Fibroblast of lung (primary cell): ENCODE results near the gene YBX1.
"Not testable (repeated sequence)": the region's sequence is repeated elsewhere in the genome, so short reads cannot be mapped to it uniquely, and the experiment has no call there.

ENCODE experiments used
- EZH2 ChIP-seq: IDR thresholded peaks from 2 replicates; pipeline ENCODE4 v1.5.1; 2012; ENCODE audit warnings: low read length, control low read depth, mild to moderate bottlenecking; ENCODE audit errors: missing control alignments
- TF ChIP-seq, protein P1 (sequence below), 2 donors: IDR thresholded peaks in 1 of 2; conservative IDR thresholded peaks in 1 of 2; 1 replicate in 1 of 2; 2 replicates in 1 of 2; pipeline ENCODE4 v1.5.1; 2011 to 2012; ENCODE audit warnings: low read length in 2 of 2, control low read depth in 1 of 2, inconsistent platforms in 1 of 2, low read depth in 1 of 2, mild to moderate bottlenecking in 1 of 2

GRCh38 chr1:42725820-42726219 lies 43.6 kb downstream of the YBX1 start:
- TF ChIP-seq, protein P1, sequence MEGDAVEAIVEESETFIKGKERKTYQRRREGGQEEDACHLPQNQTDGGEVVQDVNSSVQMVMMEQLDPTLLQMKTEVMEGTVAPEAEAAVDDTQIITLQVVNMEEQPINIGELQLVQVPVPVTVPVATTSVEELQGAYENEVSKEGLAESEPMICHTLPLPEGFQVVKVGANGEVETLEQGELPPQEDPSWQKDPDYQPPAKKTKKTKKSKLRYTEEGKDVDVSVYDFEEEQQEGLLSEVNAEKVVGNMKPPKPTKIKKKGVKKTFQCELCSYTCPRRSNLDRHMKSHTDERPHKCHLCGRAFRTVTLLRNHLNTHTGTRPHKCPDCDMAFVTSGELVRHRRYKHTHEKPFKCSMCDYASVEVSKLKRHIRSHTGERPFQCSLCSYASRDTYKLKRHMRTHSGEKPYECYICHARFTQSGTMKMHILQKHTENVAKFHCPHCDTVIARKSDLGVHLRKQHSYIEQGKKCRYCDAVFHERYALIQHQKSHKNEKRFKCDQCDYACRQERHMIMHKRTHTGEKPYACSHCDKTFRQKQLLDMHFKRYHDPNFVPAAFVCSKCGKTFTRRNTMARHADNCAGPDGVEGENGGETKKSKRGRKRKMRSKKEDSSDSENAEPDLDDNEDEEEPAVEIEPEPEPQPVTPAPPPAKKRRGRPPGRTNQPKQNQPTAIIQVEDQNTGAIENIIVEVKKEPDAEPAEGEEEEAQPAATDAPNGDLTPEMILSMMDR (conservative IDR thresholded peaks at IDR 0.05 in 1 of 2, IDR thresholded peaks at IDR 0.05 in 1 of 2; ENCODE audit: low read depth in 1 of 2, low read length in 2 of 2) = not testable (repeated sequence)
- TF ChIP-seq EZH2 = not testable (repeated sequence)
